ENCODE data around the gene CTXND2. TPM values are rescaled to one million over a fixed set of nuclear protein-coding genes. Genes with fewer than 3 reads are reported as not detected.

Gene CTXND2
- total and polyA plus RNA-seq, 2 donors (not counting 3 experiments of a cell fraction or from before 2014, with no cell fraction given) = not detected

- no peak overlapping the region for H2AFZ ChIP-seq (ENCODE audit: low read depth, low read length)
- no peak for DNase-seq (ENCODE audit: low read depth, low spot score)
- FAIRE-seq = no peak
These were observed 15.4 kb downstream of the CTXND2 start for GRCh38 chr1:150902346-150902745.

More at GRCh38 chr1:150902346-150902745, 15.4 kb downstream of the CTXND2 start:
- no peak overlapping the region for H3K4me3 ChIP-seq (replicated peaks in 1 of 3; ENCODE audit: insufficient read depth in 1 of 3, low read depth in 1 of 3, low read length in 3 of 3)
- no peak overlapping the region for H3K27ac ChIP-seq (ENCODE audit: insufficient read depth, low read depth, low read length)
- ChIA-PET POLR2A (interaction anchor here (0.6 kb wide), 1 partner anchor 28 kb away, joined by 7 read pairs; no protein-coding TSS in a partner anchor), CTCF (interaction anchor here (1.2 to 1.6 kb wide), 2 partner anchors 12 to 20 kb away, joined by 3 to 4 read pairs; no protein-coding TSS in a partner anchor)
- H3K9me1 ChIP-seq (replicated peaks; ENCODE audit: control insufficient read depth, extremely low read depth, insufficient read depth, low read length) = no peaks in the 10 kb centered on the region
- TF ChIP-seq FOS (IDR thresholded peaks at IDR 0.05; ENCODE audit: borderline replicate concordance, insufficient read depth, low read length) = no peak
- no peak for TF ChIP-seq EZH2 (IDR thresholded peaks at IDR 0.05; ENCODE audit: borderline replicate concordance, low read depth, low read length, severe bottlenecking)
- no peak for TF ChIP-seq POLR2A (IDR thresholded peaks at IDR 0.05; ENCODE audit: low read depth, low read length)
- TF ChIP-seq CTCF (IDR thresholded peaks at IDR 0.05; ENCODE audit: extremely low read depth in 1 of 2, insufficient read depth in 1 of 2, low read depth in 1 of 2, low read length in 2 of 2) = no peak
- TF ChIP-seq MYC (IDR thresholded peaks at IDR 0.05; ENCODE audit: low read depth, low read length) = no peak
- no peak for TF ChIP-seq MAX (IDR thresholded peaks at IDR 0.05; ENCODE audit: insufficient read depth, insufficient read length)
- TF ChIP-seq POLR2AphosphoS5 (IDR thresholded peaks at IDR 0.05; ENCODE audit: insufficient read depth, low read depth, low read length) = no peak
- TF ChIP-seq GATA2 (IDR thresholded peaks at IDR 0.05; ENCODE audit: insufficient read depth, insufficient read length, low read depth, low read length) = no peak
- peaks cover 2 to 5% of the 10 kb centered on the region in 2 experiments for H3K27me3 ChIP-seq (ENCODE audit: control insufficient read depth in 2 of 2, insufficient read depth in 2 of 2, low read length in 2 of 2)
- H3K4me2 ChIP-seq (ENCODE audit: insufficient read depth, low read length) = no peak overlapping the region
- H3K4me1 ChIP-seq (ENCODE audit: control insufficient read depth, extremely low read depth, insufficient read depth, low read length) = no peaks in the 10 kb centered on the region
- H4K20me1 ChIP-seq (replicated peaks; ENCODE audit: control insufficient read depth, extremely low read depth, insufficient read depth, low read length) = no peaks in the 10 kb centered on the region
- intact Hi-C loops (cut with micrococcal nuclease) = no loop called here
- no peak overlapping the region for H3K9ac ChIP-seq (replicated peaks; ENCODE audit: extremely low read depth, insufficient read depth, low read length)
- BruUV-seq (replicated peaks) = no TSS peak
- dilution Hi-C loops (cut with MboI; ENCODE audit: extremely low pct_ligation_motif_present, low sequenced_read_pairs) = no loop called here
- H3K79me2 ChIP-seq (ENCODE audit: control insufficient read depth, insufficient read depth, low read length) = no peaks in the 10 kb centered on the region
- H3K36me3 ChIP-seq (ENCODE audit: control insufficient read depth in 2 of 2, extremely low read depth in 1 of 2, insufficient read depth in 2 of 2, low read length in 2 of 2) = no peaks in the 10 kb centered on the region
- H3K9me3 ChIP-seq (replicated peaks; ENCODE audit: control insufficient read depth, insufficient read depth, low read length) = no peaks in the 10 kb centered on the region

Measured in endothelial cell of umbilical vein (primary cell).